ENCODE measurements around the gene SLC30A7.

GRCh38 chr1:100955322-100955721 lies 59.4 kb downstream of the SLC30A7 start:
- TF ChIP-seq CTCF (IDR thresholded peaks at IDR 0.05; ENCODE audit: insufficient read depth, low read depth, low read length) (no peak), EZH2 (IDR thresholded peaks at IDR 0.05; ENCODE audit: insufficient read depth, low read length) (no peak)
